HG02884 (cell line): Measurements from ENCODE around the gene ANKRD33B.
"Not testable (repeated sequence)": the region's sequence is repeated elsewhere in the genome, so short reads cannot be mapped to it uniquely, and the experiment has no call there.

Experiments
- ATAC-seq: cut with Tn5 transposase; IDR thresholded peaks from one replicate; pipeline ENCODE4 v1.9.1; 2021; ENCODE audit warnings: mild to moderate bottlenecking, moderate library complexity; ENCODE audit not compliant: unreplicated experiment

ANKRD33B gene

DNA sequence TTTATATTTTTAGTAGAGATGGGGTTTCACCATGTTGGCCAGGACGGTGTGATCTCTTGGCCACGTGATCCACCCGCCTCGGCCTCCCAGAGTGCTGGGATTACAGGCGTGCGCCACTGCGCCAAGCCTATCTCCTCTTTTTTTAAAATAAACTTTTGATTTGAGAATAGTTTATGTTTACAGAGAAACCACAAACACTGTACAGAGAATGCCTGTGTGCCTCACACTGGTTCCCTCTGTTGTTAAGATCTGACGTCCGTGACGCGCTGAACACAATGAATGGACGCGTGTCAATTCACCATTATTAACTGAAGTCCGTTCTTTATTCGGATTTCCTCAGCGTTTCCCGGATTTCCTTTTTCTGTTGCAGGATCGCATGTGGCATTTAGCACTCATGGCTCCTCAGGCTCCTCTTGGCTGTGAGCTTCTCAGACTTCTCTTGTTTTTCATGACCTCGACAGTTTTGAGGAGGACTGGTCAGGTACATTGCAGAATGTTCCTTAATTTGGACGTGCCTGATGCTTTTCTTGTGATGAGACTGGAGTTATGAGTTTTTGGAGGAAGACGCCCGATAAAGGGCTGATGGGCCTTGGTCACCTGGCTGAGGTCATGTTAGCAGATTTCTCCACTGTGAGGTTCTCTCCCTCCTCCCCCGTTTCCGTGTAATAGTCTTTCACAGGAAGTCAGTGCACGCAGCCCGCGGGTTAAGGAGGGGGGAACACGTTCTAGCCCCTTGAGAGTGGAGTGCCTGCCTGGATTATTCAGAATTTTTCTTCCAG, 69.6 kb downstream of the ANKRD33B start:
- ATAC-seq: no peak

DNA sequence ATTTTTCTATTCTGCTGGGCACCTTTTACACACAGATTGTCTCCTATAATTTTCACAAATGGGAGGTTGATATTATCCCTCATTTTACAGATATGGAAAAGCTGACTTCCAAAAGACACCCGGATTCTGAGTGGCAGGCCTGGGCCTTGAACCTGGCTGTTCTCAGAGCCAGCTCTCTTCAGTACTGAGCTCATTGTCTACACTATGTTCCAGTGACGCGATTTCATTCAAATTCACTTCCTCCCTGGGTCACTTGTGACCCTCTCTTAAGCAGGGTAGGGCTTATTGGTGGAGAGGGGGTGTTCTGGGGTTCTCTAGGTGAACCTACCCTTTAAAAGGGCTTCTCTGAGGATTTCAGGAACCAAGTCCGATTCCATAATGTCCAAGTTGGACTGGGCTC, 70.2 kb downstream of the ANKRD33B start:
- ATAC-seq: no peak

DNA sequence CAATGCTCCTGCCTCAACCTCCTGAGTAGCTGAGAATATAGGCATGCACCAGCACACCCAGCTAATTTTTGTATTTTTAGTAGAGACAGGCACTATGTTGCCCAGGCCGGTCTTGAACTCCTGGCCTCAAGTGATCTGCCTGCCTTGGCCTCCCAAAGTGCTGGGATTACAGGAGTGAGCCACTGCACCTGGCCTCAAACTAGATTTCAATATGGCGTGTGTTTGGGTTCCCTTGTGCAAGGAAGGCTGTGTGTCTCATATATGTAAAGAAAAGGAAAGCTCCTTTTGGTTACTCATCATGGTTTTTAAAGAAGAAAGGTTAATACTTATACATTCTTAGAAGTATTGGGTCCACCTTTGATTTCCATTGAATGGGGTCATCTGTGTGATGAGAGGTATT, 70.7 kb downstream of the ANKRD33B start:
- ATAC-seq: no peak

DNA sequence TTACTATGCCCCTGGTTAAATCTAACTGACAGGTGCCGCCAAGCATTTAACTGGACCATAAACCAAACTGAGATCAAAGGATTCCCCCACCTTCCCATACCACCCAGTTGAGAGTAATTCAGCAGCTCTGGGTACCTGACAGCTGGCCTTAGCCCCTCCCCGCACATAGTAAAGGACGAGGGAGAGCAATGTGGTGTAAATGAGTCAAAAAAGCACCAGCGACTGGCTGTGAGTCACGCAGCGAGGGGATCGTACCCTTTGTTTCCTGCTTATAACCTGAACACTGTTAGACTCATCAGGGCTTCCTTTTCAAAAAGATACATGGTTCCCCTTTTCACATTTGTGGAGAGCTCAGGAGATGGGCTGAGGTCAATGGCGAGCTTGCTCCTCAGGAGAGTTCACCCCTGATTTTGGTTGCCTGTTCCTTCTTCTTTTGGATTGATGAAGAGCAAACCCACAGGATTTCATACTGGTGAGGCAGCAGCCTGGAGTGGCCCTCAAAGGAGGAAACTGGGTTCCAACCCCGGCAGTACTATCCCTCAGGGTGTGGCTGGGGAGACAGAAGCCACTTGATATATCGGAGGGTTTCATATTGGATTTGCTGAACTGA, 71.5 kb downstream of the ANKRD33B start:
- ATAC-seq: peak; percentile 51

DNA sequence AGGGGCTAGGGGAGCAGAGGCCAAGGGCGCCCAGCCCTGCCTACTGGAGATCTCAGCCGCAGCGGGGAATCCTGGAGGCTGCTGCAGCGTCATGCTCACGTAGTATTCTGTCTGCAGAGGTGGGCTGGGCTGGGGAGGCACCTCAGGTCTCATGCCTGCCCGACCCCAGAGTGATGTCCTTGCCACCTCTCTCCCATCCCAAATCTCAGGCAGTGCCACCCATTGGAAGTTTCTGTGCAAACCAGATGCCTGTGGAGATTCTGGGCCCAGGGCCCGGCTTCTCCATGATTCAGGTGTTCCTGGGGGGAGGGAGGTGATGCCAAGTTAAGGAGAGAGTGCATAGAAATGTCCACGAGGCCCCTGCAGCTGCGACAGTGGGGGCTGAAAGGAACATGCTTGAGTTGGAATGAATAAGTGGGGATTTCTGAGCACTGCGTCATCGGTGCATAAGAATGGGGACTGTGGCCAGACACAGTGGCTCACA, 72.0 kb downstream of the ANKRD33B start:
- ATAC-seq: peak; percentile 13

DNA sequence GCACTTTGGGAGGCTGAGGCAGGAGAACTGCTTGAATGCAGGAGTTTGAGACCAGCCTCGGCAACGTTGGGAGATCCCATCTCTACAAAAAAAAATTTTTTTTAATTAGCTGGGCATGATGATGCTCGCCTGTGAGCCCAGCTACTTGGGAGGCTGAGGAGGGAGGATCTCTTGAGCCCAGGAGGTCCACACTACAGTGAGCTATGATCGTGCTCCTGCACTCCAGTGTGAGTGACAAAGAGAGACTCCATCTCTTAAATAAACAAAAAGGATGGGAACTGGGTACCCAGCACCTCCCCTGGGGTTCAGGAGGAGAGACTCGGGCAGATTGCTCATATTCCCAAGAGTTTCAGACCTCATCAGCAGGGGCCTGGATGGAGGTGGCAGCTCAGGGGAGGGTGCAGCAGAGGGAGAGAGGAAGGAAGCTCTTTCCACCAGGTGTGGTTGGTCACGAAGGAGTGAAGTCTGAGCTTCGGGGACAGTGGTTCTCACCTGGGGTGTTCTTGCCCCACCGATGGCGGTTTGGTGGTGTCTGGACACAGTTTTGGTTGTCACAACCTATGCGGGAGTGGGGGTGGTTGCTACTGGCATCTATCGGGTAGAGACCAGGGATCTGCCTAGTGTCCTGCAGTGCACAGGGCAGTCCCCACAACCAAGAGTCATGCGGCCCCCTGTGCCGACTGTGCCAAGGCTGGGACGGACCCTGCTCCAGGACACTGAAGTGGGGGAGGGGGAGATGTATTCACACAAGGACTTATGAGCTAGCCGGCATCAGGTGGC, 72.7 kb downstream of the ANKRD33B start:
- no peak for ATAC-seq

DNA sequence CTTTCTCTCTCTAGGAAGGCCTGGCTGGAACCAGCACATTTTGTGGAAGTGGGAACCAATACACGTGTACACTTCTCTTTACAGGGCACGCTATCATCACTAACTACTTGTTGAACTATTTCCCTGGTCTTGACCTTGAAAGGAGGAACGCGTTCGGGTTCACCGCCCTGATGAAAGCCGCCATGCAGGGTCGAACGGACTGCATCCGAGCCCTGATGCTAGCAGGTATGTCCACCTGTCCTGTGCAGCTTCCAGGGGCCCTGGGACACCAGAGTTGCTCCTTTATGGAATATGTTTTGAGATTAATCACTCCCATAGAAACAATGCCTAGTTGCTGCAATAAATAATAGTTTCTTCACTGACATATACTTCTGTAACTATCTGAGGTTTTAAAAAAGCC, 74.1 kb downstream of the ANKRD33B start:
- ATAC-seq: no peak

DNA sequence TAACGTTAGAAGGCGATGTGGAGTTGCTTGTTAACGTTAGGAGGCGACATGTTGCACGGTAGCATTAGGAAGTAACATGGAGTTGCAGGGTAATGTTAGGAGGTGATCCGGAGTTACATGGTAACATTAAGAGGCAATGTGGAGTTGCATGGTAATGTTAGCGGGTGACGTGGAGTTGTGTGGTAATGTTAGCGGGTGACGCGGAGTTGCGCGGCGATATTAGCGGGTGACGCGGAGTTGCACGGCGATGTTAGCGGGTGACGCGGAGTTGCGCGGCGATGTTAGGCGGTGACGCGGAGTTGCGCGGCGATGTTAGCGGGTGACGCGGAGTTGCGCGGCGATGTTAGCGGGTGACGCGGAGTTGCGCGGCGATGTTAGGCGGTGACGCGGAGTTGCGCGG, 74.9 kb downstream of the ANKRD33B start:
- ATAC-seq: not testable (repeated sequence)

DNA sequence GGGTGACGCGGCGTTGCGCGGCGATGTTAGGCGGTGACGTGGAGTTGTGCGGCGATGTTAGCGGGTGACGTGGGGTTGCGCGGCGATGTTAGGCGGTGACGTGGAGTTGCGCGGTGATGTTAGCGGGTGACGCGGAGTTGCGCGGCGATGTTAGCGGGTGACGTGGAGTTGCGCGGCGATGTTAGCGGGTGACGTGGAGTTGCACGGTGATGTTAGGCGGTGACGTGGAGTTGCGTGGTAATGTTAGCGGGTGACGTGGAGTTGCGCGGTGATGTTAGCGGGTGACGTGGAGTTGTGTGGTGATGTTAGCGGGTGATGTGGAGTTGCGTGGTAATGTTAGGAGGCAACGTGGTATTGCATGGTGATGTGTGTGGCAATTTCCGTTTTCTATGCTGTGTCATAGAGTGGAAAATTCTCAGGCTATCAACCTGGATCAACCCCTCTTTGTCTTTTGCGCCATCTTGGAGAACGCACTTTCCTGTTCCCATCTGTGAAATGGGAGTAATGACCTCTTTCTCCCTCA, 76.0 kb downstream of the ANKRD33B start:
- ATAC-seq: no peak

DNA sequence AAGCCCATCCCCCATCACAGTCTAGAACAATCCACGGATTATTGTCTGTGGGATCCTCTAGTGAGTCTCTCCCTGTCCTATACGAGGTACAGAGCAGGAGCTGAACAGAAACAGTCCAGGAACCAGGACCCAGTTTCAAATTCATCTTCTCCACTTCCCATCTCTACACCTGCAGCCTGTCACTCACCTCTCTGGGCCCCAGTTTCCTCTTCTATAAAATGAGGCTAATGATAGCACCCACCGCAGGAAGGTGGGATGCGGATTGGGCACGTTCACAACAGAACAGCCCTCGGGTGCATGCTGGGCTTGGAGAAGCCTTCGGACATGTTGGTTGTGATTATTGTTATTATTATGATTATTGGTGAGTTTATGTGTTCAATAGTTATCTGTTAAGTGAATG, 78.5 kb downstream of the ANKRD33B start:
- no peak for ATAC-seq

DNA sequence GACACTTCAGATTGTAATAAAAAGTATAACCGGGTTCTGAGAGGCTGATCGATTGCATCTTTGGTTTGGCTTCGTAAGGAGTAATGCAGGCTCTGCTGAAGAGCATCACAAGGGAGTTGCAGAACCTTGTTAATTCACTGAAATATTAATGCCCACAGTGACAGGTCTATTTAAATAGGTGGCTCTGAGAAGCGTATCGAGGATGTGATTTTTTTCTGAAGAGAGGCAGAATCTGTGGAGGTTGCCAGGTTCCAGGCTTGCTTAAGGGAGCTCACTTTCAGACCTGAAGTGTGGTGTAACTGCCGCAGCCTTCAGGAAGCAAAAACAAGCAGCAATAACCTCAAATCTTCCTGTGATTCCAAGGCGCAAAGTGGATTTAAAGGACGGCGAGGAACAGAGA, 80.3 kb downstream of the ANKRD33B start:
- no peak for ATAC-seq

DNA sequence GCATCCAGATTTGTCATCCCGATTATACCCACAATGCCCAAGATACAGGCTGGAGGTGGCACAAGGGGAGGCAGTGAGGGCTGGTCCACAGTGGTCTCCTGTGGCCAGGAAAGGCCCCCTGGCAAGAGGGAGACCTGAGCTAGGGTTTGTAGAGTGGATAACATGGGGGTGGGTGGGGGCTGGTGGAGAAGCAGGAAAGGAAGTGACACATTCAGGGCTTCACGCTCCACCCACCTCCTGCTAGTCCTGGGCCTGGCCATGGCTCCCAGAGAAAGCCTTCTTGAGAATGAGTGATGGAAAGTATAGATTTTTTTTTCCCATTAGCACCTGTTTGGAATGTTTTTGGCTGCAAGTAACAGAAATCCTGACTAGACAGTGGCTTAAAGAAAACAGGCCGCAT, 81.3 kb downstream of the ANKRD33B start:
- ATAC-seq: peak; percentile 59

DNA sequence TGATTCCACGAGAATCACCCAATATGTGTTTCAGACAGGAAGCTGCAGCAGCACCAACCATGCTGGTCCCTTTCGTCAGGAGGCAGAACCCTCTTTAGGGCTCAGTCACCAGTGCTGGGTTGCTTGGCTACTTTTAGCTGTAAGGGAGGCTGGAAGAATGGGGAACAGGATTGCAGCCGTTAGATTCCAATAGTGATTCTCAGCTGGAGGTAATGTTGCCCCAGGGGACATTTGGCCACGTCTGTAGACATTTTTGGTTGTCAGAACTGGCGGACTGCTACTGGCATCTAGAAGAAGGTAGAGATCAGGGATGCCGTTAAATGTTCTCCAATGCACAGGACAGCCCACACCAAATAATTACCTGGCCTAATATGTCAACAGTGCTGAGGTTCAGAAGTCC, 81.8 kb downstream of the ANKRD33B start:
- peak; percentile 15 for ATAC-seq

DNA sequence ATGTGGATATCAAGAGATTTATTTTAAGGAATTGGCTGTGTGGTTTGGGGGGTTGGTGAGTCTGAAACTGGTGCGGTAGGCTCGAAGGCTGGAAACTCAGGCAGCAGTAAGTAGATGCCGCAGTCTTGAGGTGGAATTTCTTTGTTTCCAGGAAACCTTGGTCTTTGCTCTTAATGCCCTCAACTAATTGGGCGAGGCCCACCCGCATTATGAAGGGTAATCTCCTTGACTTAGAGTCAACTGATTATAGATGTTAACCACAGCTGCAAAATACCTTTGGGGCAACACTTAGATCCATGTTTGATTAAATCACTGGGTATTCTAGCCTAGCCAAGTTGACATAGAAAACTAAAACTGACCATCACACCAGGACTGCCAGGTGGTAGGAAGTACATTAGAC, 83.8 kb downstream of the ANKRD33B start:
- no peak for ATAC-seq

DNA sequence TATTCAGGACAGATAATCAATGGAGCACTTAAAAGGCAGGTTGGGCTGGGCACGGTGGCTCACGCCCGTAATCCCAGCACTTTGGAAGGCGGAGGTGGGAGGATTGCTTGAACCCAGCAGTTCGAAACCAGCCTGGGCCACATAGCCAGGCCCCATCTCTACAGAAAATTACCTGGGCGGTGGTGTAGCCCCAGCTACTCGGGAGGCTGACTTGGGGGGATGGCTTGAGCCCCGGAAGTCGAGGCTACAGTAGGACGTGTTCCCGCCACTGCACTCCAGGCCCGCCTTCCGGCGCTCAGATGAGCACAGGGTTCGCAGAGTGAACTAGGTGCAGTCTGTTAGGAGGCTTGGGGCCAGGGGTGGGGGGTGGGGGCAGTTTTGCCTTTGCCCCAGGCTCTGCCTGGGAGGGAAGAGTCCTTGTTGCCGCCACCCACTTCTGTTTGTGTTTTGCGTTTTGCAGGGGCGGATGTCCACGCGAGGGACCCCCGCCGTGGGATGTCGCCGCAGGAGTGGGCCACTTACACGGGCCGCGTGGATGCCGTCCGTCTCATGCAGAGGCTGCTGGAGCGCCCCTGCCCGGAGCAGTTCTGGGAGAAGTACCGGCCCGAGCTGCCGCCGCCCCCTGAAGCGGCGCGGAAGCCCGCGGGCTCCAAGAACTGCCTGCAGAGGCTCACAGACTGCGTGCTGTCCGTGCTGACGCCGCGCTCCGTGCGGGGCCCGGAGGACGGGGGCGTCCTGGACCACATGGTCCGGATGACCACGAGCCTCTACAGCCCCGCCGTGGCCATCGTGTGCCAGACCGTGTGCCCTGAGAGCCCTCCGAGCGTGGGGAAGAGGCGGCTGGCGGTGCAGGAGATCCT, 85.2 kb downstream of the ANKRD33B start:
- no peak for ATAC-seq

DNA sequence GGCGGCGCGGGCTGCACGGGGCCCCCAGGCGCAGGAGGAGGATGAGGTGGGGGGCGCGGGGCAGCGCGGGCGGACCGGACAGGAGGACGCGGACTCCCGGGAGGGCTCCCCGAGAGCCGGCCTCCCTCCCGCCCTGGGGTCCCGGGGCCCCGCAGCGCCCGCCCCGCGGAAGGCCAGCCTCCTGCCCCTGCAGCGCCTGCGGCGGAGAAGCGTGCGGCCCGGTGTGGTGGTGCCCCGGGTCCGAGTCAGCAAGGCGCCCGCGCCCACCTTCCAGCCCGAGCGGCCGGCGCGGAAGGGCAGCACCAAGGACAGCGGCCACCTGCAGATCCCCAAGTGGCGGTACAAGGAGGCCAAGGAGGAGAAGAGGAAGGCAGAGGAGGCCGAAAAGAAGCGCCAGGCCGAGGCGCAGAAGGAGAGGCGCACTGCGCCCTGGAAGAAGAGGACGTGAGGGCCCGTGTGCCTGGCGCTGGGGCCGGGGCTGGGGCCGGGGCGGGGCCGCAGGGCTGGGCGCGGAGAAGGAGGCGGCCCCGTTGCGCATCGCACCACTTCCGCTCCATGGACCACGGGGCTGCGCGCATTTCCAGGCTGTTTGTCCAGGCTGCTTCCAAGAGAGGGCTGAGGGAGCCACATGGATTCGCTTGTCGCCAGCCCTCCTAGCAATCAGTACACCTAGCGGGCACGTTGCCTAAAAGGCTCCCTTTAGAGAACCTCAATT, 86.0 kb downstream of the ANKRD33B start:
- ATAC-seq: no peak

DNA sequence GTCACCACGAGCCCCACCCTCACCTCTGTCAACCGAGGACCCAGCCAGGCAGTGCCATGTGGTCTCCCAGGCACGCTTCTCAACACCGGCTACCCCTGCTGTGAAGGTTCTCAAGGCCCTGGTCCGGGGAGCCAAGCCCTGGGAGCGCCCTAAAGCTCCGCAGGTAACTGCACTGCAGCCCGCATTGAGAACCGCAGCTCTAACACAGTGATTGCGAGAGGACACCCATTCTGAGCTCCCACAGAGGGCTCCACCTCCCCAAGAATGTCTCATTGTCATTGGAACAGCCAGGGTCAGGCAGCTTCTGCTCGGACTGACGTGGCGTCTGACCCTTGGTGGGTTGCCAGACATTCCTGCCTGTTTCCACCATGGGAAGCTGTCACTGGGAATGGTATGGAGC, 88.3 kb downstream of the ANKRD33B start:
- ATAC-seq: no peak

DNA sequence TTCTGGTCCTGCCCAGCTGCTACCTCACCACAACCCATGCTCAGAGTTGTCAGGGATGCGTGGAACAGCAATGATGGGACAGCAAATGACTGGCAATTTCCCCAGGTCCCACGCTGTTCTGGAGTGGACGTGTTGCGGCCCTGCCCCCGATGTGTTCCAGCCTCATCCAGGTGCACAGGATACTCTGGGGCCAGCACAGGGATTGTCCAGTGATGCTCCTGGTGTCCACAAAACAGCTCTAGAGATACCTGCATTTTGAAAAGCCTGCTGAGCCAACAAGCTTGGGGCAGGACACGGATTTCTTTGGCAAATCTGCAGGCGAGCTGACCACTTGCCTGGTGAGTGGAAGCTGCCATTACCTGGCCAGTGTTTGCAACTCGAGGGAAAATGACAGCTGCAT, 88.7 kb downstream of the ANKRD33B start:
- ATAC-seq: no peak

DNA sequence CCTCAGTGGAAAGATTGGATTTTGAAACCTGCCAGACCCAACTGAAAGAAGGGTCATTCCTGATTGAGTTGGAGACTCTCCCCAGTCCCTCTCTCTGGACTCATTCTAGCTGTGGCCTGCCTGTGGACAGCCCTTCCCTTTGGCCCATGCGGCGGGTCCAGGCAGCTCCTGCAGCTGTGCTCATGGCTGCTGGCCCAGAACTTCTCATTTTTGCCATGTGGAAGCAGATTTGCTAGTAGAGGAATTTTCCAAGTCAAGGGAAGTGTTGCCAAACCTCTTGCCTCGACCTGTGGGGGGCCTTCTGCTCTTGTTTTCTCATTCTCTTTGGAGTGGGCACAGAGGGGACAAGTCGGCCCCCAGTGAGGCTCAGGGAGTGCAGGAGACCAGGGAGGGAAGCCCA, 89.2 kb downstream of the ANKRD33B start:
- no peak for ATAC-seq
